H1 (cell line): Measurements from ENCODE around the gene MRPL20. TPM values are rescaled to one million over a fixed set of nuclear protein-coding genes. Genes with fewer than 3 reads are reported as not detected.

Source experiments
- CTCF ChIA-PET: fragments of 300-600 bp; sonication (Branson Sonifier 250); formaldehyde crosslinking; loops from one replicate; lab custom pipeline; 2021; ENCODE audit not compliant: partially characterized antibody; lab: Charles Lee
- POLR2A ChIA-PET: fragments of 300-600 bp; sonication (Branson Sonifier 250); formaldehyde crosslinking; loops from one replicate; lab custom pipeline; 2021; ENCODE audit warnings: inconsistent platforms; ENCODE audit not compliant: partially characterized antibody; lab: Charles Lee
- DNase-seq, 2 experiments: peaks; one replicate each; pipeline versions ENCODE4 v3.0.0 to v3.0.0-alpha.2; 2010 to 2022; ENCODE audit warnings: low spot score in 2 of 2, low read depth in 1 of 2, mixed read lengths in 1 of 2
- FAIRE-seq: peaks from 2 replicates; lab custom pipeline; 2011; peaks lifted over from hg19 to GRCh38; lab: Jason Lieb, UNC
- H2AFZ ChIP-seq: 2 replicates; pipeline ENCODE4 v1.8.1; 2012; ENCODE audit warnings: low read length, inconsistent platforms
- H2AK5ac ChIP-seq: 2 replicates; pipeline ENCODE4 v1.6.1; 2013; ENCODE audit warnings: low read depth, low read length
- H2BK120ac ChIP-seq: replicated peaks from 2 replicates; pipeline ENCODE3; 2013; ENCODE audit warnings: low read depth, low read length, inconsistent platforms
- H2BK12ac ChIP-seq: 2 replicates; pipeline ENCODE4 v1.6.1; 2013; ENCODE audit warnings: low read depth, low read length
- H2BK15ac ChIP-seq: 2 replicates; pipeline ENCODE4 v1.6.1; 2013; ENCODE audit warnings: low read length
- H2BK20ac ChIP-seq: 2 replicates; pipeline ENCODE4 v1.6.1; 2013; ENCODE audit warnings: low read length
- H2BK5ac ChIP-seq: 2 replicates; pipeline ENCODE4 v1.6.1; 2013; ENCODE audit warnings: low read depth, low read length
- H3K14ac ChIP-seq: 2 replicates; pipeline ENCODE4 v1.6.1; 2013; ENCODE audit warnings: inconsistent platforms; ENCODE audit not compliant: insufficient read length
- H3K18ac ChIP-seq: 2 replicates; pipeline ENCODE4 v1.6.1; 2013; ENCODE audit warnings: low read length; ENCODE audit errors: extremely low read depth
- H3K23ac ChIP-seq: 2 replicates; pipeline ENCODE4 v1.6.1; 2013; ENCODE audit warnings: inconsistent platforms; ENCODE audit not compliant: insufficient read length
- H3K23me2 ChIP-seq: 2 replicates; pipeline ENCODE4 v1.6.1; 2013; ENCODE audit warnings: low read depth, low read length
- H3K27ac ChIP-seq: 2 replicates; pipeline ENCODE4 v1.6.1; 2011; ENCODE audit warnings: low read depth, low read length, inconsistent platforms
- H3K27me3 ChIP-seq, 4 experiments: replicated peaks in 1 of 4; 1 replicate in 1 of 4; 2 replicates in 3 of 4; pipeline versions ENCODE4 v1.6.1 to v1.8.1; 2011 to 2013; ENCODE audit warnings: low read length in 3 of 4, mild to moderate bottlenecking in 3 of 4, inconsistent platforms in 2 of 4, mixed read lengths in 2 of 4, moderate library complexity in 1 of 4; ENCODE audit not compliant: control insufficient read depth in 3 of 4, insufficient read depth in 3 of 4; ENCODE audit errors: extremely low read depth in 1 of 4
- H3K36me3 ChIP-seq, 4 experiments: 2 replicates each; pipeline versions ENCODE4 v1.6.1 to v1.8.1; 2011 to 2013; ENCODE audit warnings: mild to moderate bottlenecking in 4 of 4, low read length in 3 of 4, moderate library complexity in 2 of 4, control low read depth in 1 of 4, inconsistent platforms in 1 of 4; ENCODE audit not compliant: insufficient read depth in 4 of 4, control insufficient read depth in 2 of 4
- H3K4ac ChIP-seq: replicated peaks from 2 replicates; pipeline ENCODE3; 2013; ENCODE audit warnings: low read length, low read depth, mixed read lengths, inconsistent platforms; ENCODE audit not compliant: insufficient read length
- H3K4me1 ChIP-seq, 4 experiments: replicated peaks in 1 of 4; 1 replicate in 1 of 4; 2 replicates in 3 of 4; pipeline versions ENCODE4 v1.6.1 to v1.8.1; 2011 to 2013; ENCODE audit warnings: low read length in 3 of 4, inconsistent platforms in 2 of 4, mixed read lengths in 1 of 4; ENCODE audit not compliant: insufficient read depth in 4 of 4, control insufficient read depth in 3 of 4
- H3K4me2 ChIP-seq, 2 experiments: 2 replicates each; pipeline versions ENCODE4 v1.6.1 to v1.8.1; 2011 to 2013; ENCODE audit warnings: low read depth in 2 of 2, low read length in 2 of 2, control low read depth in 1 of 2, inconsistent platforms in 1 of 2, mild to moderate bottlenecking in 1 of 2; ENCODE audit not compliant: insufficient read depth in 1 of 2
- H3K4me3 ChIP-seq, 4 experiments: fragments of 200-600, 300-600 bp in 1 of 4; sonication (generic), shearing (Covaris generic), sonication (Bioruptor Twin) in 1 of 4; 2 replicates each; pipeline versions ENCODE4 v1.5.1 to v1.8.1; 2011 to 2016; ENCODE audit warnings: low read length in 4 of 4, low read depth in 3 of 4, control low read depth in 2 of 4, inconsistent platforms in 2 of 4, mild to moderate bottlenecking in 2 of 4, mixed read lengths in 1 of 4, moderate library complexity in 1 of 4; ENCODE audit not compliant: insufficient read depth in 2 of 4; ENCODE audit errors: extremely low read depth in 1 of 4
- H3K56ac ChIP-seq: replicated peaks from 2 replicates; pipeline ENCODE3; 2013; ENCODE audit warnings: low read depth, mild to moderate bottlenecking, mixed read lengths, low read length, inconsistent platforms; ENCODE audit not compliant: insufficient read length
- H3K79me1 ChIP-seq: 2 replicates; pipeline ENCODE4 v1.6.1; 2013; ENCODE audit warnings: low read depth, low read length, control low read depth
- H3K79me2 ChIP-seq, 2 experiments: 2 replicates each; pipeline versions ENCODE4 v1.6.1 to v1.8.1; 2012 to 2013; ENCODE audit warnings: low read length in 2 of 2, mild to moderate bottlenecking in 2 of 2, inconsistent platforms in 1 of 2; ENCODE audit not compliant: insufficient read depth in 2 of 2, control insufficient read depth in 1 of 2
- H3K9ac ChIP-seq, 4 experiments: replicated peaks in 1 of 4; 1 replicate in 1 of 4; 2 replicates in 3 of 4; pipeline versions ENCODE4 v1.6.1 to v1.8.1; 2011 to 2013; ENCODE audit warnings: low read depth in 3 of 4, low read length in 3 of 4, control low read depth in 2 of 4, mild to moderate bottlenecking in 2 of 4, moderate library complexity in 2 of 4, inconsistent platforms in 1 of 4; ENCODE audit errors: extremely low read depth in 1 of 4
- H3K9me3 ChIP-seq, 2 experiments: 2 replicates each; pipeline versions ENCODE4 v1.6.1 to v1.8.1; 2012 to 2013; ENCODE audit warnings: mild to moderate bottlenecking in 2 of 2, moderate library complexity in 2 of 2, control low read depth in 1 of 2, inconsistent platforms in 1 of 2, low read depth in 1 of 2, low read length in 1 of 2, mixed read lengths in 1 of 2; ENCODE audit not compliant: insufficient read depth in 2 of 2
- H4K20me1 ChIP-seq, 2 experiments: replicated peaks in 1 of 2; 2 replicates each; pipeline versions ENCODE3 to v1.8.1; 2011 to 2013; ENCODE audit warnings: inconsistent platforms in 2 of 2, low read length in 2 of 2, mild to moderate bottlenecking in 1 of 2; ENCODE audit not compliant: insufficient read depth in 2 of 2, control insufficient read depth in 1 of 2
- H4K5ac ChIP-seq: 2 replicates; pipeline ENCODE4 v1.6.1; 2013; ENCODE audit warnings: low read length, low read depth, mixed read lengths, inconsistent platforms; ENCODE audit not compliant: insufficient read length
- H4K8ac ChIP-seq: 2 replicates; pipeline ENCODE4 v1.8.0; 2013; ENCODE audit warnings: mild to moderate bottlenecking, moderate library complexity, low read length, inconsistent platforms; ENCODE audit not compliant: insufficient read depth; ENCODE audit errors: extremely low read depth
- H4K91ac ChIP-seq: replicated peaks from 2 replicates; pipeline ENCODE3; 2013; ENCODE audit warnings: low read length, mixed read lengths, inconsistent platforms; ENCODE audit not compliant: insufficient read length
- CBX5 ChIP-seq: fragments of 300-800, 300-1000 bp; sonication (generic); IDR thresholded peaks from 2 replicates; pipeline ENCODE4 v1.7.1; 2016; ENCODE audit warnings: antibody characterized with exemption, low read length, low read depth
- CBX8 ChIP-seq: fragments of 300-800, 300-1000 bp; sonication (generic); IDR thresholded peaks from 2 replicates; pipeline ENCODE4 v1.7.1; 2016; ENCODE audit warnings: low read depth, low read length, borderline replicate concordance
- CHD1 ChIP-seq: IDR thresholded peaks from 2 replicates; pipeline ENCODE4 v1.6.1; 2012; ENCODE audit warnings: low read depth, low read length, improper control_type of control experiment
- EP300 ChIP-seq, 2 experiments: IDR thresholded peaks; 1 replicate in 1 of 2; 2 replicates in 1 of 2; pipeline ENCODE4 v1.6.1; 2011 to 2012; ENCODE audit warnings: low read depth in 2 of 2, low read length in 2 of 2, mild to moderate bottlenecking in 2 of 2, borderline replicate concordance in 1 of 2, inconsistent platforms in 1 of 2, moderate library complexity in 1 of 2
- GTF2F1 ChIP-seq: IDR thresholded peaks from 2 replicates; pipeline ENCODE4 v1.6.1; 2012; ENCODE audit warnings: low read depth, low read length, improper control_type of control experiment, borderline replicate concordance
- JUN ChIP-seq: IDR thresholded peaks from 2 replicates; pipeline ENCODE4 v1.6.1; 2011; ENCODE audit warnings: low read depth, mild to moderate bottlenecking, improper control_type of control experiment, low read length
- MAFK ChIP-seq: IDR thresholded peaks from 2 replicates; pipeline ENCODE4 v1.6.1; 2012; ENCODE audit warnings: low read depth, mild to moderate bottlenecking, improper control_type of control experiment, low read length
- NRF1 ChIP-seq: IDR thresholded peaks from 2 replicates; pipeline ENCODE4 v1.6.1; 2011; ENCODE audit warnings: mild to moderate bottlenecking, low read depth, low read length, improper control_type of control experiment
- RBBP5 ChIP-seq: IDR thresholded peaks from 2 replicates; pipeline ENCODE4 v1.7.1; 2012; ENCODE audit warnings: low read depth, mild to moderate bottlenecking, inconsistent platforms, low read length, moderate library complexity, borderline replicate concordance
- SP2 ChIP-seq: IDR thresholded peaks from 2 replicates; pipeline ENCODE4 v1.6.1; 2012; ENCODE audit warnings: mild to moderate bottlenecking, low read length, inconsistent platforms
- WGBS, 2 experiments: shearing (Covaris generic) in 1 of 2; methylation state at CpG; one replicate each; pipeline versions ENCODE4 v1.1.6 to v1.1.7; 2013 to 2015; ENCODE audit warnings: low lambda C conversion rate in 2 of 2, mixed read lengths in 2 of 2, inconsistent platforms in 1 of 2, low coverage in 1 of 2, missing lambda C conversion rate in 1 of 2; ENCODE audit not compliant: insufficient replicate concordance in 2 of 2, insufficient coverage in 1 of 2, insufficient read length in 1 of 2; ENCODE audit errors: extremely low coverage in 1 of 2, missing lambda C conversion rate in 1 of 2; 5-methylcytosine and 5-hydroxymethylcytosine counted together
- polyA plus RNA-seq, 7 experiments: library from polyadenylated mRNA; depleted of rRNA in 3 of 7; stranded (reverse) in 5 of 7; unstranded in 2 of 7; fragments of >200 nt in 5 of 7; fragments of 200-250 nt in 2 of 7; gene quantifications; 1 replicate in 5 of 7; 2 replicates in 1 of 7; 4 replicates in 1 of 7; pipeline versions ENCODE4 v1.2.1 to v1.2.3, GENCODE V29; 2011 to 2013; ENCODE audit warnings: missing spikeins in 2 of 7, mixed read lengths in 2 of 7
- total RNA-seq: library from RNA; stranded (reverse); fragmentation: NEBNext Ultra II Directional; extraction: Animal tissue kit (Norgen Biotek cat#: 25700); gene quantifications from 2 replicates; pipeline ENCODE4 v1.2.1, GENCODE V29; 2021

Gene MRPL20
- total and polyA plus RNA-seq, 2 of the 8 experiments (the other 6 are each of a cell fraction or from before 2014, with no cell fraction given), result 126 to 151 TPM

DNA sequence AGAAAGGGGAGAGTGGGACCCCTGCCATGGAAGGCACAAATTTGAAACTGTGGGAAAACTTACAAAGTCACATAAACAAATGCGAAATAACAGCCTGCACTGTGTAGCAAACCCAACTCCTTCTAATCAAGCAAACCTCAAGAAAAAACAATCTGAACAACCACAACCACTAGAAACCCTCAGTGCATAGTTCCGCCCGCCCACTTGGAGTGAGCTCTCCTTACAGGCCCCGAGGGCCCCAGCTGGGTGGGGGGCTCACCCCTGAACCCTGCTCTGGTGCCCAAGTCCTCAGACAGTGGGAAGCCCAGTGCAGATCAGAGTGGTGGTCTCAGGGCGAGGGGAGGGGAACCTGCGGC is 47.8 kb downstream of the MRPL20 start:
- Histone ChIP-seq H3K79me2 (no peaks in the 10 kb centered on the region), H3K9me3 (no peaks in the 10 kb centered on the region), H3K56ac (no peak overlapping the region), H3K23me2 (peaks cover 9% of the 10 kb centered on the region), H3K4ac (no peak overlapping the region), H3K4me3 (no peak overlapping the region), H3K4me2 (no peak overlapping the region), H4K91ac (peak overlapping the region; percentile 1), H3K23ac (no peak overlapping the region), H4K20me1 (no peaks in the 10 kb centered on the region), H2BK15ac (peak overlapping the region; percentile 88), H2AK5ac (peak overlapping the region; percentile 83; the same call in 1 of the 2 replicates), H2BK5ac (peak overlapping the region; percentile 60; the same call in 1 of the 2 replicates), H3K27me3 (peaks cover 9 to 13% (median 12%) of the 10 kb centered on the region in 4 experiments), H2AFZ (no peak overlapping the region), H3K4me1 (peaks cover 2 to 28% (median 18%) of the 10 kb centered on the region in 4 experiments), H3K27ac (no peak overlapping the region), H3K14ac (no peak overlapping the region), H3K9ac (no peak overlapping the region), H2BK12ac (no peak overlapping the region), H2BK20ac (no peak overlapping the region), H3K18ac (peak overlapping the region; percentile 78; the same call in 1 of the 2 replicates)
- POLR2A ChIA-PET, result interaction anchor here (0.7 to 4.0 kb wide), 5 partner anchors 12 to 30 kb away, joined by 3 to 19 read pairs (median 6); partner anchors contain the start of gene AURKAIP1
- 86% methylated on average over 6 of the region's 6 CpGs; no CpG with 5 or more reads in 1 of the 2 experiments for WGBS, 2 experiments
- FAIRE-seq (no peak), DNase-seq (no peak)
- TF ChIP-seq SP2, result no peak
- TF ChIP-seq GTF2F1, result no peak
- no peak for TF ChIP-seq CHD1
- TF ChIP-seq NRF1, result no peak
- TF ChIP-seq CBX5, result no peak
- no peak for TF ChIP-seq RBBP5
- no peak for TF ChIP-seq CBX8
- no peak for TF ChIP-seq EP300 (IDR thresholded peaks at IDR 0.05; ENCODE audit: borderline replicate concordance in 1 of 2, low read depth in 2 of 2, low read length in 2 of 2)
- TF ChIP-seq MAFK, result no peak
- no peak for TF ChIP-seq JUN
- TF ChIP-seq, all 59 proteins: peak for 0
- Histone ChIP-seq H2BK120ac (no peak overlapping the region), H4K8ac (peak overlapping the region; percentile 54; the same call in 1 of the 2 replicates), H4K5ac (no peak overlapping the region), H3K36me3 (no peaks in the 10 kb centered on the region), H3K79me1 (no peaks in the 10 kb centered on the region)
- CTCF ChIA-PET, result interaction anchor here (1.0 to 2.9 kb wide), 3 partner anchors 10 to 13 kb away, joined by 4 to 18 read pairs (median 7); no protein-coding TSS in a partner anchor
